Mesendoderm (in vitro differentiated cells): ENCODE measurements around the gene SLC44A2.

Source experiments
- DNase-seq: peaks from one replicate; pipeline ENCODE4 v3.0.0; 2013
- H2AK5ac ChIP-seq: 2 replicates; pipeline ENCODE4 v1.6.1; 2013; ENCODE audit warnings: low read length, inconsistent platforms
- H2BK120ac ChIP-seq: 2 replicates; pipeline ENCODE4 v1.6.1; 2013; ENCODE audit warnings: low read depth, mild to moderate bottlenecking, low read length, moderate library complexity, mixed read lengths
- H2BK15ac ChIP-seq: replicated peaks from 2 replicates; pipeline ENCODE4 v1.6.1; 2013; ENCODE audit warnings: low read depth, mild to moderate bottlenecking, moderate library complexity
- H2BK5ac ChIP-seq: 2 replicates; pipeline ENCODE4 v1.6.1; 2013; ENCODE audit warnings: low read length, inconsistent platforms
- H3K18ac ChIP-seq: 2 replicates; pipeline ENCODE4 v1.6.1; 2013; ENCODE audit warnings: mild to moderate bottlenecking, low read length, mixed read lengths
- H3K23ac ChIP-seq: one replicate; pipeline ENCODE4 v1.6.1; 2013; ENCODE audit warnings: low read length
- H3K27ac ChIP-seq: 2 replicates; pipeline ENCODE4 v1.5.1; 2013; ENCODE audit warnings: low read depth, mild to moderate bottlenecking, inconsistent platforms, low read length, moderate library complexity
- H3K27me3 ChIP-seq: 2 replicates; pipeline ENCODE4 v1.6.1; 2013; ENCODE audit warnings: low read length, control low read depth, mild to moderate bottlenecking, inconsistent platforms; ENCODE audit not compliant: insufficient read depth, poor library complexity
- H3K36me3 ChIP-seq: 2 replicates; pipeline ENCODE4 v1.6.1; 2013; ENCODE audit warnings: low read length, inconsistent platforms; ENCODE audit not compliant: control insufficient read depth, insufficient read depth
- H3K4ac ChIP-seq: one replicate; pipeline ENCODE4 v1.6.1; 2013; ENCODE audit warnings: low read depth, mild to moderate bottlenecking, low read length, moderate library complexity
- H3K4me1 ChIP-seq: 2 replicates; pipeline ENCODE4 v1.6.1; 2013; ENCODE audit warnings: low read depth, low read length, inconsistent platforms; ENCODE audit not compliant: control insufficient read depth
- H3K4me2 ChIP-seq: 2 replicates; pipeline ENCODE4 v1.6.1; 2013; ENCODE audit warnings: low read length
- H3K4me3 ChIP-seq: 2 replicates; pipeline ENCODE4 v1.5.1; 2013; ENCODE audit warnings: mild to moderate bottlenecking, low read length
- H3K56ac ChIP-seq: one replicate; pipeline ENCODE4 v1.6.1; 2013; ENCODE audit warnings: low read length
- H3K79me1 ChIP-seq: 2 replicates; pipeline ENCODE4 v1.6.1; 2013; ENCODE audit warnings: low read length, inconsistent platforms
- H3K79me2 ChIP-seq: 2 replicates; pipeline ENCODE4 v1.6.1; 2013; ENCODE audit warnings: mild to moderate bottlenecking, low read length; ENCODE audit not compliant: control insufficient read depth, insufficient read depth
- H3K9ac ChIP-seq: 2 replicates; pipeline ENCODE4 v1.6.1; 2013; ENCODE audit warnings: low read length, inconsistent platforms
- H4K5ac ChIP-seq: one replicate; pipeline ENCODE4 v1.6.1; 2013; ENCODE audit warnings: low read length
- H4K8ac ChIP-seq: one replicate; pipeline ENCODE4 v1.6.1; 2013; ENCODE audit warnings: low read depth, mild to moderate bottlenecking, control low read depth, low read length, moderate library complexity
- WGBS: extraction: QIAGEN DNeasy Blood & Tissue Kit; methylation state at CpG from one replicate; pipeline ENCODE4 v1.1.7; 2013; ENCODE audit warnings: low lambda C conversion rate, missing lambda C conversion rate; ENCODE audit not compliant: insufficient coverage; ENCODE audit errors: extremely low coverage; 5-methylcytosine and 5-hydroxymethylcytosine counted together

Gene SLC44A2

GRCh38 chr19:10654610-10655456 is 29.5 kb downstream of the SLC44A2 start:
- peak overlapping the region; percentile 88 for H4K5ac ChIP-seq
- peak overlapping the region; percentile 99 for H3K27ac ChIP-seq
- peak overlapping the region; percentile 64 for H2BK5ac ChIP-seq
- H3K79me1 ChIP-seq: peaks cover 6% of the 10 kb centered on the region
- peaks cover 56% of the 10 kb centered on the region for H3K79me2 ChIP-seq
- peaks cover 2% of the 10 kb centered on the region for H3K4me1 ChIP-seq
- H4K8ac ChIP-seq: peak overlapping the region; percentile 95
- no peaks in the 10 kb centered on the region for H3K27me3 ChIP-seq
- peak overlapping the region; percentile 95 for H2AK5ac ChIP-seq
- DNase-seq: peak; percentile 91
- H3K4ac ChIP-seq: peak overlapping the region; percentile 100
- no peak overlapping the region for H2BK15ac ChIP-seq
- H3K4me3 ChIP-seq: peak overlapping the region; percentile 96
- peak overlapping the region; percentile 99 for H2BK120ac ChIP-seq
- H3K36me3 ChIP-seq: peaks cover 2% of the 10 kb centered on the region
- no CpG with 5 or more reads among the region's 73 CpGs for WGBS
- H3K4me2 ChIP-seq: peak overlapping the region; percentile 79
- H3K9ac ChIP-seq: peak overlapping the region; percentile 100
- peak overlapping the region; percentile 100 for H3K18ac ChIP-seq
- H3K23ac ChIP-seq: peak overlapping the region; percentile 83
- H3K56ac ChIP-seq: peak overlapping the region; percentile 98

- peak overlapping the region; percentile 100 for H3K4ac ChIP-seq
- peak overlapping the region; percentile 83 for H3K23ac ChIP-seq
- DNase-seq: peak; percentile 79
- peak overlapping the region; percentile 64 for H2BK5ac ChIP-seq
- H3K36me3 ChIP-seq: peaks cover 2% of the 10 kb centered on the region
- H3K27me3 ChIP-seq: no peaks in the 10 kb centered on the region
- H2AK5ac ChIP-seq: peak overlapping the region; percentile 95
- peak overlapping the region; percentile 98 for H3K56ac ChIP-seq
- no CpG with 5 or more reads among the region's 16 CpGs for WGBS
- H3K4me2 ChIP-seq: peak overlapping the region; percentile 79
- peak overlapping the region; percentile 100 for H3K18ac ChIP-seq
- peaks cover 2% of the 10 kb centered on the region for H3K4me1 ChIP-seq
- H2BK15ac ChIP-seq: no peak overlapping the region
- H4K8ac ChIP-seq: no peak overlapping the region
- H3K4me3 ChIP-seq: peak overlapping the region; percentile 96
- peaks cover 6% of the 10 kb centered on the region for H3K79me1 ChIP-seq
- peak overlapping the region; percentile 90 for H2BK120ac ChIP-seq
- peak overlapping the region; percentile 99 for H3K27ac ChIP-seq
- peaks cover 65% of the 10 kb centered on the region for H3K79me2 ChIP-seq
- H3K9ac ChIP-seq: peak overlapping the region; percentile 100
- H4K5ac ChIP-seq: peak overlapping the region; percentile 88
Observed at GRCh38 chr19:10655457-10656312, 30.3 kb downstream of the SLC44A2 start.

- no peaks in the 10 kb centered on the region for H3K79me1 ChIP-seq
- H4K5ac ChIP-seq: no peak overlapping the region
- H3K23ac ChIP-seq: no peak overlapping the region
- H3K79me2 ChIP-seq: peaks cover 99% of the 10 kb centered on the region
- H3K18ac ChIP-seq: no peak overlapping the region
- H2BK5ac ChIP-seq: no peak overlapping the region
- DNase-seq: no peak
- H3K4me2 ChIP-seq: no peak overlapping the region
- no peak overlapping the region for H3K56ac ChIP-seq
- H3K4me3 ChIP-seq: no peak overlapping the region
- no peak overlapping the region for H2AK5ac ChIP-seq
- no peak overlapping the region for H3K27ac ChIP-seq
- no peak overlapping the region for H3K9ac ChIP-seq
- H2BK120ac ChIP-seq: no peak overlapping the region
- H3K4me1 ChIP-seq: peaks cover 2% of the 10 kb centered on the region
- WGBS: no CpG with 5 or more reads among the region's 5 CpGs
- no peaks in the 10 kb centered on the region for H3K27me3 ChIP-seq
- no peak overlapping the region for H3K4ac ChIP-seq
- no peak overlapping the region for H4K8ac ChIP-seq
- no peak overlapping the region for H2BK15ac ChIP-seq
- peaks cover 3% of the 10 kb centered on the region for H3K36me3 ChIP-seq
Observed at GRCh38 chr19:10660346-10660745, 35.0 kb downstream of the SLC44A2 start.

GRCh38 chr19:10661946-10662345 is 36.6 kb downstream of the SLC44A2 start:
- no peak overlapping the region for H2BK120ac ChIP-seq
- H3K27ac ChIP-seq: no peak overlapping the region
- H3K4me3 ChIP-seq: no peak overlapping the region
- peaks cover 99% of the 10 kb centered on the region for H3K79me2 ChIP-seq
- no peak overlapping the region for H3K18ac ChIP-seq
- no peak overlapping the region for H2BK15ac ChIP-seq
- no peak overlapping the region for H3K4ac ChIP-seq
- peaks cover 2% of the 10 kb centered on the region for H3K4me1 ChIP-seq
- no peak for DNase-seq
- H3K4me2 ChIP-seq: no peak overlapping the region
- H3K79me1 ChIP-seq: no peaks in the 10 kb centered on the region
- H2BK5ac ChIP-seq: no peak overlapping the region
- no CpG with 5 or more reads among the region's 1 CpG for WGBS
- H3K9ac ChIP-seq: no peak overlapping the region
- H3K56ac ChIP-seq: no peak overlapping the region
- no peak overlapping the region for H4K8ac ChIP-seq
- H4K5ac ChIP-seq: no peak overlapping the region
- H3K23ac ChIP-seq: no peak overlapping the region
- peaks cover 5% of the 10 kb centered on the region for H3K36me3 ChIP-seq
- H3K27me3 ChIP-seq: no peaks in the 10 kb centered on the region
- no peak overlapping the region for H2AK5ac ChIP-seq

- Histone ChIP-seq H3K79me1 (no peaks in the 10 kb centered on the region), H3K4me2 (no peak overlapping the region), H3K56ac (no peak overlapping the region), H3K27me3 (no peaks in the 10 kb centered on the region), H2BK15ac (no peak overlapping the region), H3K27ac (no peak overlapping the region), H3K9ac (no peak overlapping the region), H3K4me1 (no peaks in the 10 kb centered on the region), H3K36me3 (peaks cover 3% of the 10 kb centered on the region), H3K23ac (no peak overlapping the region), H3K4ac (no peak overlapping the region), H3K18ac (no peak overlapping the region), H4K5ac (no peak overlapping the region), H4K8ac (no peak overlapping the region), H2AK5ac (no peak overlapping the region), H3K4me3 (no peak overlapping the region), H3K79me2 (peaks cover 98% of the 10 kb centered on the region), H2BK5ac (no peak overlapping the region), H2BK120ac (no peak overlapping the region)
- no CpG with 5 or more reads among the region's 14 CpGs for WGBS
- DNase-seq: no peak
Observed at GRCh38 chr19:10662384-10663251, 37.3 kb downstream of the SLC44A2 start.
